Thymus (tissue), 11 donors: Measurements from ENCODE around the gene RBM47. TPM values are rescaled to one million over a fixed set of nuclear protein-coding genes. Genes with fewer than 3 reads are reported as not detected.

Source experiments
- DNase-seq, 9 donors: peaks; one replicate each; pipeline ENCODE4 v3.0.0-alpha.2; 2013; ENCODE audit warnings: low spot score in 9 of 9, low read depth in 6 of 9, missing footprints in 1 of 9
- H3K27ac ChIP-seq, 2 donors: one replicate each; pipeline ENCODE4 v1.5.1; 2013; ENCODE audit warnings: control low read depth in 1 of 2, low read depth in 1 of 2, low read length in 1 of 2, mild to moderate bottlenecking in 1 of 2, moderate library complexity in 1 of 2
- H3K27me3 ChIP-seq, 2 donors: one replicate each; pipeline ENCODE4 v1.5.1; 2013; ENCODE audit warnings: low read length in 1 of 2; ENCODE audit not compliant: control insufficient read depth in 2 of 2, insufficient read depth in 1 of 2
- H3K36me3 ChIP-seq, 2 donors: one replicate each; pipeline ENCODE4 v1.5.1; 2013; ENCODE audit warnings: low read length in 1 of 2, mild to moderate bottlenecking in 1 of 2, moderate library complexity in 1 of 2; ENCODE audit not compliant: control insufficient read depth in 2 of 2, insufficient read depth in 2 of 2
- H3K4me1 ChIP-seq, 2 donors: one replicate each; pipeline ENCODE4 v1.5.1; 2013; ENCODE audit warnings: low read length in 2 of 2; ENCODE audit not compliant: control insufficient read depth in 2 of 2, insufficient read depth in 2 of 2
- H3K4me3 ChIP-seq, 2 donors: one replicate each; pipeline ENCODE4 v1.5.1; 2013; ENCODE audit warnings: low read length in 2 of 2, control low read depth in 1 of 2, mild to moderate bottlenecking in 1 of 2
- H3K9me3 ChIP-seq, 2 donors: one replicate each; pipeline ENCODE4 v1.5.1; 2013; ENCODE audit warnings: low read length in 1 of 2, mild to moderate bottlenecking in 1 of 2; ENCODE audit not compliant: control insufficient read depth in 2 of 2, insufficient read depth in 1 of 2
- WGBS: extraction: QIAGEN DNeasy Blood & Tissue Kit; methylation state at CpG from one replicate; pipeline ENCODE4 v1.1.7; 2013; 5-methylcytosine and 5-hydroxymethylcytosine counted together
- polyA plus RNA-seq: library from polyadenylated mRNA; stranded (reverse); fragments of 200-250 nt; gene quantifications from one replicate; pipeline ENCODE4 v1.2.3, GENCODE V29; 2013
- total RNA-seq: library from RNA; stranded (reverse); fragments of 120-200 nt; gene quantifications from one replicate; pipeline ENCODE4 v1.2.4, GENCODE V29; 2013
- donor health status: healthy.

The RBM47 gene
- total and polyA plus RNA-seq, 2 donors = 7.9 to 13.1 TPM

DNA sequence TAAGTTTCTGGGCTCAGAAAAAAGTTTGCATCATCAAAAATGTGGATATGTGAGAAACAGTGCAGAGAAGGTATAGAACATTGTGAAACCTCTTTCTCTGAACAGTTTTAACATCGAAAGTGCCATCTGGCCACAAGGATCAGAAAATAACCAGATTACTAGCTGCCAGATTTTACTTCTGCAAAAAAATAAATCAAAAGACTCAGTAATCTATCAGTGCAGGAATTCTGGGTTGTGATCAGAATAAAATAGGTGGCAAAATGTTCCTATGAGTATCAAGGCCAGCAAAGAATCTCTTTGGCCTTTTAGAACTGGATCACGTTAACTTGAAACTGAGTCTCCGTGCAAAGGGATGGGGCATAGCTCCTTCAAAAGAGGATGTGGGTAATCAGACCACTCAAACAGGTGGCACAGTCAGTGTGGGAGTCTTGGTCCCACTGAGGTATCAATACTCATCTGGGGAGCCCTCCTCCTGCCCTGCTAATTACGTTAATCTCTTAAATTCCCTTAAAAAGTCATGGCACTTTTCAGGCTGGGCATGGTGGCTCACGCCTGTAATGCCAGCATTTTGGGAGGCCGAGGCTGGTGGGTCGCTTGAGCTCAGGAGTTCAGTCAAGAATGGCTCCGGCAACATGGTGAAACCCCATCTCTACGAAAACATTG, 26.7 kb upstream of the RBM47 start:
- WGBS = 73% methylated on average over 9 of the region's 9 CpGs
- no peak for DNase-seq
- H3K9me3 ChIP-seq = no peaks in the 10 kb centered on the region
- H3K4me3 ChIP-seq = no peak overlapping the region
- H3K27me3 ChIP-seq = no peaks in the 10 kb centered on the region
- H3K36me3 ChIP-seq = no peaks in the 10 kb centered on the region
- H3K27ac ChIP-seq = no peak overlapping the region
- peaks cover 0 to 4% of the 10 kb centered on the region in 2 donors for H3K4me1 ChIP-seq

DNA sequence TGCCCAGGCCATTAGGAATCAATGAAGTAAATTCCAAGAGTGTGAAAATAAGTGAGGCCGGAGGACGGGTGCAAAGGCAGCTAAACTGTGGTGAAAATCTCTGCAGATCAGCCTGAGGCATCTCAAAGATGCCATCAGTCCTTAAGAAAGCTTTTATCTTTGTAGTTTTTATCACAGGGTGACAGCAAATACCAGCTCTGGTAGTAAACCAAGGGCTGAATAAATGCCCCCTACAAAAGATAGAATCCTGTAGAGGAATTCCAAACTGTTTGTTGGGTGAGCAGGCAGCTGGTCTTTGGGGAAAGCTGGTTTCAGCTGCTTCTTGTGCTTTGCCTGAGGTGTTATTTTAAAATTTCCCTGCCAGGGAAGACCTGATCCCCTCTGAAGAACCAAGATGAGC, 21.6 kb upstream of the RBM47 start:
- Histone ChIP-seq H3K27ac (no peak overlapping the region), H3K4me3 (no peak overlapping the region), H3K27me3 (no peaks in the 10 kb centered on the region), H3K36me3 (no peaks in the 10 kb centered on the region), H3K4me1 (no peaks in the 10 kb centered on the region), H3K9me3 (no peaks in the 10 kb centered on the region)
- DNase-seq = no peak
- 97% methylated on average over 2 of the region's 2 CpGs for WGBS

DNA sequence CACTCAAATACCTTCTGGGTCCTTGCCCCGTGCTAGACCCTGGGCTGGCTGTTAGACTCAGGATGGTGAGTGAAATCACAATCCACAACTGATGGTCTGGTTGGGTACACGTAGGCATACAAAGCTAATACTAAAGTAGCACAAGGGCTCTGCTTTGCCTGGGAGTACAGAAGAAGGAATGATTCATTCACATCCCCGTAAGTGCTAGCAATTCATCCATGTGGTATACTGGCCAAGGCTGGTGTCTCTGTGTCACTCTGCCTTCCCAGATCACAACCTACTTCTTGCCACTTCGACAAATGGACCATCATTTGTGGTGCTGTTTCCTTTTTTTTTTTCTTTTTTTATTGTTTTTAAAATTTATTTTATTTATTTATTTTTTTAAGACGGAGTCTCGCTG, 19.7 kb upstream of the RBM47 start:
- no peaks in the 10 kb centered on the region for H3K27me3 ChIP-seq
- 98% methylated on average over 6 of the region's 6 CpGs for WGBS
- no peak overlapping the region for H3K27ac ChIP-seq

DNA sequence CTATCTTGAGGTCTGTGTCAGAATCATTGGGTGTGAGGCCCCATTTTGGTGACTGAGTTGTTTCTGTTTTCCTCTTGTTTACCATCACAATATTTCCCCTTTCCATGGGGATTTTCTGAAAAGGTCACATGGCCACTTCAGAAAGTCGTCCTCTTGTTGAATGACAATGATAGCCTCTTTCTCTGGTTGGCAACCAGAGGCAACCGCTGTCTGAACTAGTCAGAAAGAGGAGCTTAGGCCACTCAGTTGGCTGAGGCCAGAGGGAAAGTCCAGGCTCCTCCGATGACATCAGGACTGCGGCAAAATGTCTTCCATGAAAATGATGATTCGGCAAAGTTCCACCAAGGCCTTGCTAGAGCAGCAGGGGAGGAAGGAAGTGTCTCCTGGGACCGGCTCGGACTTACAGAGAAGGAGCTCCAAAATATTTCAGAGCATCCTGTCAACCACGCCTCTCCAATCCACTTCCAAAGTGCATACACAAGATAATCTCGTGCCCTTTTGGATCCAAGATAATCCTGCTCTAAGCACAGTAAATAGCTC, 19.1 kb upstream of the RBM47 start:
- peak in 1 of 9 donors; percentile 10 for DNase-seq
- WGBS = 94% methylated on average over 9 of the region's 9 CpGs
- H3K27ac ChIP-seq = no peak overlapping the region

More for the DNA sequence above, 19.7 kb upstream of the RBM47 start:
- Histone ChIP-seq H3K4me1 (no peaks in the 10 kb centered on the region), H3K9me3 (no peaks in the 10 kb centered on the region), H3K4me3 (no peak overlapping the region), H3K36me3 (no peaks in the 10 kb centered on the region)
- DNase-seq = no peak

GRCh38 chr4:40648131-40648530, 18.5 kb upstream of the RBM47 start:
- DNase-seq = no peak
- no peak overlapping the region for H3K27ac ChIP-seq
- no peaks in the 10 kb centered on the region for H3K36me3 ChIP-seq
- H3K27me3 ChIP-seq = no peaks in the 10 kb centered on the region
- H3K4me1 ChIP-seq = no peaks in the 10 kb centered on the region
- no peak overlapping the region for H3K4me3 ChIP-seq
- no peaks in the 10 kb centered on the region for H3K9me3 ChIP-seq

More for the DNA sequence above, 19.1 kb upstream of the RBM47 start:
- no peaks in the 10 kb centered on the region for H3K4me1 ChIP-seq
- H3K4me3 ChIP-seq = no peak overlapping the region
- no peaks in the 10 kb centered on the region for H3K36me3 ChIP-seq
- H3K27me3 ChIP-seq = no peaks in the 10 kb centered on the region
- H3K9me3 ChIP-seq = no peaks in the 10 kb centered on the region

DNA sequence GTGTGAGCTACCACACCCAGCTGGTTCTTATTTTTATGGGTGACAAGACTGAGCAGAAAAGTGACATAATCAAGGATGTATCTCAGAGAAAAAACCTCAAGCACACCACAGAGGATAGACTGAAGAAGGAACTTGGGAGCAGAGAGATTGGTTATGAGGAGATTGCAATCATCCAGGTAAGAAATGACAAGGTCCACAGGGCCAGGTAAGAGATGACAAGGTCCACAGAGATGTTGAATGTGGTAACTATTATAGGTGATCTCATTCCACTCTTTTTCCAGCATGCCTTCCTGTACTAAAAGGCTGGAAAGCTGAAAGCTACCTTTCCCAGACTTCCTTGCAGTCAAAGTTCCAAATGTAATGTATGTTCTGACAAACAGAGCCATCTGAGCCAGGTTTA, 15.9 kb upstream of the RBM47 start:
- H3K4me3 ChIP-seq = no peak overlapping the region
- DNase-seq = no peak
- H3K27ac ChIP-seq = no peak overlapping the region
- H3K36me3 ChIP-seq = no peaks in the 10 kb centered on the region
- H3K9me3 ChIP-seq = no peaks in the 10 kb centered on the region
- no peaks in the 10 kb centered on the region for H3K4me1 ChIP-seq
- no peaks in the 10 kb centered on the region for H3K27me3 ChIP-seq

- no peaks in the 10 kb centered on the region for H3K36me3 ChIP-seq
- no peak overlapping the region for H3K4me3 ChIP-seq
- peaks cover 0 to 4% of the 10 kb centered on the region in 2 donors for H3K9me3 ChIP-seq
- 94% methylated on average over 5 of the region's 5 CpGs for WGBS
- peaks cover 9 to 42% of the 10 kb centered on the region in 2 donors for H3K27me3 ChIP-seq
- peaks cover 6 to 16% of the 10 kb centered on the region in 2 donors for H3K4me1 ChIP-seq
- no peak for DNase-seq
- H3K27ac ChIP-seq = no peak overlapping the region
Observed at GRCh38 chr4:40632080-40632479, 2.4 kb upstream of the RBM47 start.

GRCh38 chr4:40630335-40631021, 814 bp upstream of the RBM47 start:
- Histone ChIP-seq H3K27ac (peak overlapping the region; percentile 75 to 95), H3K27me3 (peaks cover 9 to 42% of the 10 kb centered on the region in 2 donors), H3K4me1 (peaks cover 6 to 16% of the 10 kb centered on the region in 2 donors), H3K36me3 (no peaks in the 10 kb centered on the region), H3K9me3 (peaks cover 0 to 4% of the 10 kb centered on the region in 2 donors), H3K4me3 (peak overlapping the region; percentile 48 to 54)
- DNase-seq = no peak
- WGBS = 13% methylated on average over 41 of the region's 41 CpGs

DNA sequence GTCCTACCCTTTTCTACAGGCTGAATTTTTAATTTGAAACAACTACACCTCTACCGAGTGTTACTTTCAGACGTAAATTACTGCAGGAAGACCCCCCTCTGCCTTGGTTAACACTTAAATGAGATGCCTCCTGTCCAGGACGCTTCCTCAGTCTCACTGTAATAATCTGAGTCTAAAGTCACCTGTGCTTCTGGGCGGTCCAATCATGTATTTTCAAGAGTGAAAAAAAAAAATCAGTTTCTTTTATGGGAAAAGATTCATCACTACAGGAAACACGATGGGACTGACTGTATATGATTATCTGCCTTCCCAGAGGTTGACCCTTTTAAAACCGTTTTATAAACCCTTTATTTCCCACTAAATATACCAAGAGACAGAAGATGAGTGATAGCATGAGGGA, 776 bp downstream of the RBM47 start:
- 62% methylated on average over 6 of the region's 6 CpGs for WGBS
- no peaks in the 10 kb centered on the region for H3K36me3 ChIP-seq
- peaks cover 9 to 42% of the 10 kb centered on the region in 2 donors for H3K27me3 ChIP-seq
- H3K27ac ChIP-seq = peak overlapping the region in 1 of 2 donors; percentile 73
- peaks cover 0 to 4% of the 10 kb centered on the region in 2 donors for H3K9me3 ChIP-seq
- peaks cover 6 to 16% of the 10 kb centered on the region in 2 donors for H3K4me1 ChIP-seq
- no peak for DNase-seq
- peak overlapping the region; percentile 48 to 54 for H3K4me3 ChIP-seq
